AG09309 (cell line): ENCODE results near the gene DIPK1A.

Experiments used
- DNase-seq: peaks from one replicate; pipeline ENCODE4 v3.0.0-alpha.2; 2010; ENCODE audit warnings: low read depth
- H3K4me3 ChIP-seq: 2 replicates; pipeline ENCODE4 v1.5.1; 2011; ENCODE audit warnings: mild to moderate bottlenecking, low read depth, low read length, moderate library complexity; ENCODE audit not compliant: control insufficient read depth
- CTCF ChIP-seq: IDR thresholded peaks from 2 replicates; pipeline ENCODE4 v1.5.1; 2011; ENCODE audit warnings: mild to moderate bottlenecking, low read depth, low read length, inconsistent platforms; ENCODE audit not compliant: insufficient read depth, control insufficient read depth; ENCODE audit errors: missing control alignments

Gene DIPK1A

GRCh38 chr1:92817137-92817697 lies 144.0 kb downstream of the DIPK1A start:
- H3K4me3 ChIP-seq: no peak overlapping the region
- no peak for DNase-seq
- no peak for TF ChIP-seq CTCF

- TF ChIP-seq CTCF: no peak
- H3K4me3 ChIP-seq: no peak overlapping the region
- DNase-seq: no peak
Measured at GRCh38 chr1:92816732-92817131, 144.5 kb downstream of the DIPK1A start.

- no peak for DNase-seq
- no peak for TF ChIP-seq CTCF
- no peak overlapping the region for H3K4me3 ChIP-seq
Measured at GRCh38 chr1:92808381-92808780, 152.9 kb downstream of the DIPK1A start.

- TF ChIP-seq CTCF: no peak
- DNase-seq: no peak
- H3K4me3 ChIP-seq: no peak overlapping the region
Measured at GRCh38 chr1:92805216-92805615, 156.0 kb downstream of the DIPK1A start.

GRCh38 chr1:92804721-92805201 lies 156.5 kb downstream of the DIPK1A start:
- H3K4me3 ChIP-seq: no peak overlapping the region
- TF ChIP-seq CTCF: no peak
- DNase-seq: peak; percentile 89

- no peak for DNase-seq
- no peak overlapping the region for H3K4me3 ChIP-seq
- TF ChIP-seq CTCF: no peak
Measured at GRCh38 chr1:92803140-92803887, 157.9 kb downstream of the DIPK1A start.
